GM18508 (cell line): ENCODE data around the gene ADAMTS12.
"Not testable (repeated sequence)": the region's sequence is repeated elsewhere in the genome, so short reads cannot be mapped to it uniquely, and the experiment has no call there.

Source experiments
- ATAC-seq: cut with Tn5 transposase; IDR thresholded peaks from one replicate; pipeline ENCODE4 v1.9.1; 2021; ENCODE audit warnings: moderate number of reproducible peaks; ENCODE audit not compliant: insufficient read depth, unreplicated experiment

ADAMTS12 gene

GRCh38 chr5:33891788-33892619, at the start of gene ADAMTS12:
TSS of gene ADAMTS12 (minus strand) at chr5:33891990. CDS start at chr5:33891856, 134 bp downstream.
- no peak for ATAC-seq

GRCh38 chr5:33941090-33941489, 49.3 kb upstream of the ADAMTS12 start:
- ATAC-seq, result no peak

DNA sequence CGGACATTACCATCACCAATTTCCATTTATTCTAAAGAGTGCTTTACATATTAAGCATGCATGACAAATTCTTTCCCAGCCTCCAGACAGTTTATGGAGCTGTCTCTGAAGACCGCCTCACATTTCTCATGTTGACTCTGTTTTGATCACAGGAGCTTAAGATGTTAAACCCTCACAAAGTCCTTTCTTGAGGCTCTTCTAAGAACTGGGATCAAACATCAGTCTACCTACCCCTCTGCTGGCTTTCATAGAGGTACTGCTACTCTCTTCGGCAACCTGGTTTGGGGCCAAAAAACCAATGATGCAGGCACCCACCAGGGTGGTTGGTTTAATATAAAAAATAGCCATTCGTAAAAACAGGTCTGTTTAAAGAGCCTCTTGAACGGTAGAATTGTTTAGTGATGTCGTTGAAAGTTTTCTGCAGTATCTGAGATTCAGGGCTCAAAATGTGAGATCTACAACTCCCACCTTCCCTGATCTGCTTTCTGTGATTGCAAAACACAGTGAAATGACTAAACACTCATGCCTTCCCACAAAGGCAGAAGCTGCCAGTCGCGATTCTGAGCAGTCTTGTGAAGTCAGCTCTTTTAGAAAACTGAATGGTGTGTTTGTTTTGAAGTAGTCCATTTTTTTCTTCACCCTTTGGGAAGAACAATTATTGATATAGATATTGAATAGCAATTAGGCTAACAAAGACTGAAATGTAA, 47.9 kb upstream of the ADAMTS12 start:
- no peak for ATAC-seq

GRCh38 chr5:33938881-33939280, 47.1 kb upstream of the ADAMTS12 start:
- ATAC-seq, result no peak

- no peak for ATAC-seq
These were observed 46.7 kb upstream of the ADAMTS12 start for GRCh38 chr5:33938507-33938796.

GRCh38 chr5:33937707-33938506, 46.1 kb upstream of the ADAMTS12 start:
- no peak for ATAC-seq

- no peak for ATAC-seq
These were observed 45.4 kb upstream of the ADAMTS12 start for GRCh38 chr5:33937017-33937706.

- no peak for ATAC-seq
These were observed 44.7 kb upstream of the ADAMTS12 start, which contains the start of gene RXFP3 for GRCh38 chr5:33936381-33937016. TSS of gene RXFP3 (plus strand) at chr5:33936386. CDS start at chr5:33936741, 355 bp downstream.

DNA sequence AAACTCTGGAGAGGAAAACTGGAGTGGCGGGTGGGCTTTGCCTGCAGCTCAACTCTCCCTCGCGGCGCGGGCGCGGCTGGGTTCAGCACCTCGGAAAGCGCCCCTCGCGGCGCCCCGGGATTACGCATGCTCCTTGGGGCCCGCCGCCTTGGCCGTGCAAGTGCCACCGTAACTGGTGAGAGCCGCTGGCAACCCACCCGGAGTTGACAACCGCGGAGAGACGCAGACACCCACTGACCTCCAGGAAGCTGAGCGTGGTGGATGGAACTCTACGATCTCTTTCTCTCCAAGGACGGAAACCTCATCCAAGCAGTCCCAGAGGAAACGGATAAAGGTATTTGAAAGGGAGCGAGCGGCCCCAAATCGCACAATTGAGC, 44.2 kb upstream of the ADAMTS12 start:
- ATAC-seq, result no peak

- ATAC-seq, result peak; percentile 9
These were observed 42.4 kb upstream of the ADAMTS12 start for GRCh38 chr5:33934176-33934575.

- ATAC-seq, result peak; percentile 90
These were observed 42.0 kb upstream of the ADAMTS12 start for GRCh38 chr5:33933723-33934169.

- ATAC-seq, result no peak
These were observed 39.3 kb upstream of the ADAMTS12 start for GRCh38 chr5:33931136-33931535.

- no peak for ATAC-seq
These were observed 38.3 kb upstream of the ADAMTS12 start for GRCh38 chr5:33929925-33930690.

DNA sequence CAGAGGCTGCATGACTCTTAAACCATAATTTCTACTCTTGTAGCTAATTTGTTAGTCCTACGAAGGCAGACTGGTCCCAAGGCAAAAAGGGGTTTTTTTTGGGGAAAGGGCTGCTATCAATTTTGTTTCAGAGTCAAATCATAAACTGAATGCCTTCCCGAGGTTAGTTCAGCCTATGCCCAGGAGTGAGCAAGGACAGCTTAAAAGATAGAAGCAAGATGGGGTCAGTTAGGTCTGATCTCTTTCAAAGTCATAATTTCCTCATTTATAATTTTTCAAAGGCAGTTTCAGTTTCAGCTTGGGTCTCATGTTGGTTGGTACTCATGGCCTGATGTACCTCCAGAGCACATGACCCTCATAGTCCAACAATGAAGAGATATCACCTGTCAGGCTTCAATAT, 36.5 kb upstream of the ADAMTS12 start:
- ATAC-seq, result no peak

GRCh38 chr5:33927685-33928084, 35.9 kb upstream of the ADAMTS12 start:
- ATAC-seq, result no peak

DNA sequence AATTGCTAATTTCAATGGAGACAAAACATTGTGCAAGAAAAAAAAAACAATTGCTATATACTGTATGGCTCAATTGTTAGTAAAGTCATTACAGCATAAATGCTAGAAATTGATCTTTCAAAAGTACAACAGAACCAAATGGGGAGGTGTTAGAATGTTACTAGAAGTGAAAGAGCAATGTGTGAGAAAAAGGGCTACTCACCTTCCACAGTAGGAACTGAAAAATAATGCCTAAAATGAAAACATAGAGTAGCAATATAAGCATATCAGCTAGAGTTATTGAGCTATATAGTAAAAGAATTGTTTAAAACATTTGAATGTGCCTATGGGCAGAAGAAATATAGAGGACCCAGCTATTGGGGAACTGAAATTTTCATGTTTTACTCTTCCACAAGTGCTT, 33.5 kb upstream of the ADAMTS12 start:
- ATAC-seq, result no peak

GRCh38 chr5:33921002-33921401, 29.2 kb upstream of the ADAMTS12 start:
- ATAC-seq, result no peak

- not testable (repeated sequence) for ATAC-seq
These were observed 23.1 kb upstream of the ADAMTS12 start for GRCh38 chr5:33914844-33915243.

GRCh38 chr5:33906248-33906647, 14.5 kb upstream of the ADAMTS12 start:
- not testable (repeated sequence) for ATAC-seq
